Retinal pigment epithelial cell (primary cell): Measurements from ENCODE around the gene FES.

ENCODE experiments used
- DNase-seq: peaks from one replicate; pipeline ENCODE4 v3.0.0-alpha.2; 2010; ENCODE audit warnings: low read depth
- H3K4me3 ChIP-seq: 2 replicates; pipeline ENCODE4 v1.5.1; 2011; ENCODE audit warnings: mild to moderate bottlenecking, low read length, control low read depth, moderate library complexity
- CTCF ChIP-seq: conservative IDR thresholded peaks from 2 replicates; pipeline ENCODE4 v1.5.1; 2011; ENCODE audit warnings: low read depth, low read length, control low read depth, inconsistent platforms

The FES gene

GRCh38 chr15:90876046-90876445 is 8.3 kb upstream of the FES start:
- H3K4me3 ChIP-seq, result no peak overlapping the region
- no peak for TF ChIP-seq CTCF
- DNase-seq, result no peak

- TF ChIP-seq CTCF, result no peak
- H3K4me3 ChIP-seq, result no peak overlapping the region
- DNase-seq, result no peak
Observed at GRCh38 chr15:90876512-90877170, 7.7 kb upstream of the FES start.

- no peak overlapping the region for H3K4me3 ChIP-seq
- no peak for DNase-seq
- TF ChIP-seq CTCF, result no peak
Observed at GRCh38 chr15:90877315-90877714, 7.0 kb upstream of the FES start.

GRCh38 chr15:90877996-90878395 is 6.3 kb upstream of the FES start:
- DNase-seq, result no peak
- H3K4me3 ChIP-seq, result no peak overlapping the region
- TF ChIP-seq CTCF, result no peak

GRCh38 chr15:90878660-90879059 is 5.6 kb upstream of the FES start:
- no peak for TF ChIP-seq CTCF
- DNase-seq, result no peak
- H3K4me3 ChIP-seq, result no peak overlapping the region

- no peak for DNase-seq
- no peak overlapping the region for H3K4me3 ChIP-seq
- TF ChIP-seq CTCF, result no peak
Observed at GRCh38 chr15:90879730-90880366, 4.5 kb upstream of the FES start.
